ENCODE data around the gene ZNF391.
A peak's percentile ranks its signal among the peaks of the same experiment; 100 is the strongest.
"Not testable (repeated sequence)": the region's sequence is repeated elsewhere in the genome, so short reads cannot be mapped to it uniquely, and the experiment has no call there.

ZNF391 gene

GRCh38 chr6:27388293-27389197 lies at the start of gene ZNF391:
Gene ZNF391 (plus strand): TSS chr6:27388759. CDS start chr6:27400371, 11,612 bp downstream.
- peak; percentile 93 for DNase-seq (ENCODE audit: low spot score)

- DNase-seq (ENCODE audit: low spot score), result no peak
Measured at GRCh38 chr6:27352850-27353249, 35.7 kb upstream of the ZNF391 start.

- DNase-seq (ENCODE audit: low spot score), result no peak
Measured at GRCh38 chr6:27358786-27359185, 29.8 kb upstream of the ZNF391 start.

- no peak for DNase-seq (ENCODE audit: low spot score)
Measured at GRCh38 chr6:27359231-27359630, 29.3 kb upstream of the ZNF391 start.

GRCh38 chr6:27368202-27368601 lies 20.4 kb upstream of the ZNF391 start:
- no peak for DNase-seq (ENCODE audit: low spot score)

GRCh38 chr6:27370391-27370790 lies 18.2 kb upstream of the ZNF391 start:
- DNase-seq (ENCODE audit: low spot score), result peak; percentile 31

GRCh38 chr6:27374824-27375612 lies 13.5 kb upstream of the ZNF391 start:
- DNase-seq (ENCODE audit: low spot score), result peak; percentile 78

- DNase-seq (ENCODE audit: low spot score), result no peak
Measured at GRCh38 chr6:27375613-27376079, 12.9 kb upstream of the ZNF391 start.

- DNase-seq (ENCODE audit: low spot score), result not testable (repeated sequence)
Measured at GRCh38 chr6:27378406-27378805, 10.2 kb upstream of the ZNF391 start.

- not testable (repeated sequence) for DNase-seq (ENCODE audit: low spot score)
Measured at GRCh38 chr6:27381001-27381400, 7.6 kb upstream of the ZNF391 start.

GRCh38 chr6:27383011-27383410 lies 5.5 kb upstream of the ZNF391 start:
- DNase-seq (ENCODE audit: low spot score), result no peak

- DNase-seq (ENCODE audit: low spot score), result no peak
Measured at GRCh38 chr6:27383481-27383880, 5.1 kb upstream of the ZNF391 start.

GRCh38 chr6:27392623-27393022 lies 4.1 kb downstream of the ZNF391 start:
- no peak for DNase-seq (ENCODE audit: low spot score)

- DNase-seq (ENCODE audit: low spot score), result no peak
Measured at GRCh38 chr6:27394073-27394472, 5.5 kb downstream of the ZNF391 start.

- DNase-seq (ENCODE audit: low spot score), result no peak
Measured at GRCh38 chr6:27400877-27401642, 12.5 kb downstream of the ZNF391 start.

GRCh38 chr6:27406085-27406484 lies 17.5 kb downstream of the ZNF391 start:
- no peak for DNase-seq (ENCODE audit: low spot score)

GRCh38 chr6:27407153-27407814 lies 18.7 kb downstream of the ZNF391 start:
- DNase-seq (ENCODE audit: low spot score), result no peak

- DNase-seq (ENCODE audit: low spot score), result no peak
Measured at GRCh38 chr6:27414300-27414699, 25.7 kb downstream of the ZNF391 start.

GRCh38 chr6:27414996-27415395 lies 26.4 kb downstream of the ZNF391 start:
- DNase-seq (ENCODE audit: low spot score), result no peak

- DNase-seq (ENCODE audit: low spot score), result no peak
Measured at GRCh38 chr6:27415898-27416297, 27.3 kb downstream of the ZNF391 start.

GRCh38 chr6:27419363-27419762 lies 30.8 kb downstream of the ZNF391 start:
- DNase-seq (ENCODE audit: low spot score), result no peak
